Stimulated activated CD8-positive, alpha-beta memory T cell treated with anti-CD3 and anti-CD28 coated beads, Interleukin-12 subunit alpha, Interleukin-12 subunit beta, amount 100 ng/mL, for 24 hours (primary cell): ENCODE data around the gene CPTP.
A peak's percentile ranks its signal among the peaks of the same experiment; 100 is the strongest.

Experiments used
- DNase-seq: peaks from one replicate; pipeline ENCODE4 v3.0.0-alpha.2; 2020; ENCODE audit errors: extremely low read depth

CPTP gene

DNA sequence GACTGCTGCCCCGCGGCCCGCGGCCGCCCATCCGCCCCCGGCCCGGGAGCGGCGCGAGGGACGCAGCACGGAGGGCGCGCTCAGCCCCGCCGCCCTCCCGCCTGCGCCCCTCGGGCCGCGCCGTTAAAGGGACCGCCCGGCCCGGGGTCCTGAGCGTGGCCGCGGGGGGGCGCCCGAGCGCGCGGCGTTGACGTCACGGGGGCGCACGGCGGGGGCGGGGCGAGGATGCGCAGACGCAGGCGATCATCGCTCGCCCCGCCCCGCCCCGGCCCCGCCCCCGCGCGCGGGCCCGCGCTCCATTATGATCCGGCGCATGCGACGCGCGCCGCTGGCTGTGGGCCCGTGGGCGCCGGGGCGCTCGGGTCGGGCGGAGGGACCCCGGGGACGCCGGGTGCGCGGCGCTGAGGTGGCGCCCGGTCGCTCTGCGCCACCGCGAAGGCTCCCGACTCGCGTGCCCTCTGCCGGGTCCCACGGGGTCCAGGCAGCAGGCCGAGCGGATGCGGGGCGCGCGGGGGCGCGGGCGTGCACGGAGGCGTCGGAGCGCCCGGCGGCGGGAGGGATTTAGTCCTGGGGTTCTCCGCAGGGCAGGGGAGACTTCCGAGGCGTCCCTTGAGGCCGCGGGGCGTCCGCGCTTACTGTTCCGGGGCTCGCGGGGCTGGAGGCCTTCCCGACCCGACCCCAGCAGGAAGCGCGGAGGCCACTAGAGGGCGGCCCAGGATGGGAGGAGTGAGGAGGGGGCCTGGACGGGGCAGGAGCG lies 24.8 kb downstream of the CPTP start, which contains the start of gene DVL1:
Gene DVL1 (minus strand): TSS at position 163 of the 757 bp plus-strand sequence. CDS start 353 bp downstream, outside the sequence.
- peak; percentile 31 for DNase-seq

DNA sequence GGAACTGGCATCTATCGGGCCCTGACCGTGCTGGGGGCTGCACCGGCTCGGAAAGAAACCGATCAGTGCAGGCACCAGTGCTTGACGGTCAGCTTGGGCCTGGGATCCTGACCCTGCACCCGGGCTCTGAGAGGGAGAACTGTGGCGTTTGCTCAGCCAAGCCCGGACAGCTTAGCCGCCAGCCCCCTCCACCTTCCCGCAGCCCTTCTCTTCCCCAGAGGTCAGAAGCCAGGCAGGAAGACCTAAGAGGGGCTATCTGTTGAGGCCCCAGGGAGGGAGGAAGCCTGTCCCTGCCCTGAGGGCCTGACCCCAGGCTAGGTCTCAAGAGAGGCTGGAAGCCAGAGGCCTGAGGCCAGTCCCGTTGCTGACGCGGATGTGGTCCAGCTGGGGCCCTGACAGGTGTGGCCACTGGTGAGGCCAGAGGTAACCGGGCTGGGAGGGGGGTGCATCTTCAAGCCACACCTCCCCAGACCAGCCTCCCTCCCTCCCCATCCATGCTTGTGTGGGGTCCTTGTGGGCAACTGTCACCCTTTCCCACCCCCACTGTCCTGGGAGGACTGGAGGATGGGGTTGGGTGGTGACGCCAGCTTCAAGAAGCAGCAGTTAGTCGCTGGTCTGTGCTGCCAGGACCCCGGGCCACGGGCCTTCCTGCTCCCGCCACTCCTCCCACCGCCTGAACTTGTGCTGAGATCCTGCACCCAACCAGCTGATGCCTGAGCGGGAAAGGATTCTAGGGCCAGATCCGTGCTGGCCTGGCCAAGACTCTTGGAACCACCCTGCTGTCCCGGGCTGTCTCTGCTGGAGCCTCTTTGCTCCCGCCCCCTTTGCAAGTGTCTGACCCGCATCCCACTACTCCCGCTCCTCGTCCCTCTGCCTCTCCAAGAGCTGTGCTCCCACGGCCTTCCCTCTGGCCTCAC lies 27.2 kb downstream of the CPTP start:
- no peak for DNase-seq

DNA sequence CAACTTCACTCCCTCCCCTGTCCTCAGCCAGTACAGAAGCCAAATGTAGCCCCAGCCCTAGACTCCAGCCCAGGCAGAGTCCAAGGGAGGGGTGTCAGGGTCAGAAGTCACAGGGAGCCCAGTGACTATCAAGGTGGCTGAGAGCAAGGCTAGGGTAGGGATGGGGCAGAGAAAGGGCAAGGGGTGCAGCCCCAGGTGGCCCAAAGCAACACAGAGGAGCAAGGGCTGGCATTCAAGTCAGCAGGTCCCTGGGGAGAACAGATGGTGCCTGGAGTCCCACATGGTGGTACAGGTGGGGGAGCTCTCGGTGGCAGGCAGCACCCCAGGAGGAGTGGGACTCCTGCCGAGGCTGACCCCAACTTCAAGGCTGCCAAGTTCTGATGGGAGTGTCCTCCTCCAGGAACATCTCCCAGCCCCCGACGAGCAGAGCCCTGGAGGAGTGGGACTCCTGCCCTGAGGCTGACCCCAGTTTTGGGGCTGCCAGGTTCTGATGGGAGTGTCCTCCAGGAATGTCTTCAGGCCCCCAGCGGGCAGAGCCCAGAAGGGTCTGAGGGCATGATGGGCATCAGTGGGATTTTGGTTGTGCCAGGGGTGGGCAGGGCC lies 28.3 kb downstream of the CPTP start:
- no peak for DNase-seq

DNA sequence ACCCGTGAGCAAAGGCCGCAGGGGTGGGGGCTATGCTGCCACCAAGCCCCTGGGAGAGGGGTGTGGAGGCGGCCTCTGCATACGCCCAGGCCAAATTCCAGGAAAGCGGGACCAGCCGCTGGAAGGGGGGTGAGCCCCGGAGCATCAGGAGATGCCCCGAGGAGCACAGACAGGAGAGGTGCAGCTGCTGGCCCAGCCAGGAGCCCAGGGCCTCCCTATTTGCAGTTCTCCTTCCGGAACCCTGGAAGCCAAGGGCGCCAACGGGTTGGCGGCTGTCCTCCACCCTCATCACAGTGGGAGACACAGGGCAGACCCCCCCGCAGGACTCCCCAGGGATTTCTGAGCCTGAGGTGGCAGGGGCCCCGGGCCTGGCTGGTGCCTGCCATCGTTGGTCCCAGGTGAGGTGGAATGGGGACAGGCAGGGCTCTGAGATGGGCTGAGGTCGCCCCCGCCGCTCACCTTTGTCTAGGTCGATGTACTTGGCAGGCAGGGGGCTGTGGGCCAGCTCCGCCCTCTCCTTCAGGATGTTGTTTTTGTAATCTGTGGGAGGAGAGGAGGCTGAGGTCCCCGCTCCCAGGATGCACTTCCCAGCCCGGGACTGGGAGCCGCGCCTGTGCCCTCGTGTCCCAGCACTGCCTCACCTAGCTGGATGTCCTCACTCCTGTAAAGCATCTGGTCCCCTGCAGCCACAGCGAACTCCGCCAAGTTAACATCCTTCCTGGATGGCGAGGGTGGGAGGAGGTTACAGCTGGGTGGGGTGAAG lies 29.0 kb downstream of the CPTP start:
- DNase-seq = no peak

DNA sequence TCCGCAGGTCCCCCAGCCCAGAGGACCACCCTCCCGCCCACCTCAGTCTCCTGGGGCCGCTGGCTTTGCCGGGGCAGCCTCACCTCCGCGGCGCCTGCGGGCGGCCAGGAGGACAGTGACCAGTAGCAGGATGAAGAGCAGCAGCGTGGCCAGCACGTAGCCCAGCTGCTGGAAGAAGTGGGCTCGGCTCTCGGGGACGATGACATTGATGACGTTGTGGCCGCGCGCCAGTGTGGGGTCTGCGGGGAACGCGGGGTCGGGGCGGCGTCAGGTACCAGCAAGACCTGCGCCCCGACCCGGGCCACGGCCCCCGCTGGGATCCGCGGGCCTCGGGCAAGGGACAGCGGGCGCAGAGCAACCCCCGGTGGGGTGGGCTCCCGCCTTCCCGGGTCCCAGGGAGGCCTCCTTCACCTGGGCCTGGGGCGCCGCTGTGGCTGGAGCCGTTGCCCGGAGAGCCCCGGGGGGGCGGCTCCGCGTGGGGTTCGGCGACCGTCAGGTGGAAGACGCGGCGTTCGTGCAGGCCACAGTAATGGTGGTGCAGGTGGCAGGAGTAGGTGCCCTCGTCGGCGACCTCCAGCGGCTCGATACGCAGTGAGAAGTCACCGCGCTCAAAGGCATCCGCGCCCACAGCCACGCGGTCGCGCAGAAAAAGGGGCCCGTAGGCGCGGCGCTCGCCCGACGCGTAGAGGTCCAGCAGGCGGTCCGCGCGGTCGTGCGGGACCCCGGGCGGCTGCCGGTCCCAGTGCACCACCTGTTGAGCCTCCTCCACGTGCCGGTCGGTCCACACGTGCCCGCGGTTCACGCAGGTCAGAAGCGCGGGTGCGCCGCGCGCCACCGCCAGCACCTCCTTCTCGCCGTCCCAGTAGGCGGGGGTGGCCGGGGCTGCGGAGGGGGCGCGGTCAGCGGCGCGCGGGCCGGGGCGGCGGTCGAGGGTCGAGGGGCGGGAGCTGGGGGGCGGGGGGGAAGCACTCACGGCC lies 30.0 kb downstream of the CPTP start:
- DNase-seq = no peak

DNA sequence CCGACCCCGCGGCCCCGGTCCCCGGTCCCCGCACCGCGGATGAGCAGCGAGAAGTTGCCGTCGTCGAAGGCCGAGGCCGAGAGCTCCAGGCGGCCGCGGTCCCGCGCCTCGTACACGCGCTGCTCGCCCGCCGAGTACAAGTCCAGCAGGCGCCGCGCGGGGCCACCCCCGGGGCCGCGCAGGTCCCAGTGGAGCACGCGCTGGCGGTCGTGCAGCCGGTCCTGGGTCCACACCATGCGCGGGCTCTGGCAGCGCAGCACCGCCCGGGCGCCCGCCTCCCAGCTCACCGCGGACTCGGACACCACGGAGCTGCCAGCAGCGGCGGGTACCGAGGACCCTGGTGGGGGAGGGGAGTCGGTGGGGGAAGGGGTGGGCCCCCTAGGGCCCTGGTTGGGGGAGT lies 30.8 kb downstream of the CPTP start:
- no peak for DNase-seq

DNA sequence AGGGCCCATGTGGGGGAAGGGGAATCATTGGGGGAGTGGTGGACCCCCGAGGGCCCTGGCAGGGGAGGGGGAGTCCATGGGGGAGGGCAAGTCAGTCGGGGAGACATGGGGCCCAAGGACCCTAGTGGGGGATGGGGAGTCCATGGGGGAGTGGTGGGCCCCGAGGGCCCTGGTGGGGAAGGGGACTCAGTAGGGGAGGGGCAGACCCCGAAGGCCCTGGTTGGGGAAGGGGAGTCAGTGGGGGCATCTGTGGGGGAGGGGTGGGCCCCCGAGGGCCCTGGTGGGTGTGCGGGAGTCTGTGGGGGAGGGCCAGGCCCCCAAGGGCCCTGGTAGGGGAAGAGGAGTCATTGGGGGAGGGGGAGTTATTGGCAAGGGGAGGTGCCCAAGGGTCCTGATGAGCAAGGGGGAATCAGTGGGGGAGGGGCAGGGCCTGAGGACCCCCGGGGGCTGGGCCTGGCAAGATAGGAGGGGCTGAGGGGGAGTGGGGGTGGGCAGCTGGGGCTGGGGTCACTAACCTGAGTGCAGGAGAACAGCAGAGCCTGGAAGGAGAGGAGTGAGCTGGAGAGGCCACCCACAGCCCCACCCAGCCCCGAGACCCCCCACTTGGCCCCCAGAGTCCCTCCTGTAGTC lies 31.7 kb downstream of the CPTP start:
- DNase-seq = no peak

DNA sequence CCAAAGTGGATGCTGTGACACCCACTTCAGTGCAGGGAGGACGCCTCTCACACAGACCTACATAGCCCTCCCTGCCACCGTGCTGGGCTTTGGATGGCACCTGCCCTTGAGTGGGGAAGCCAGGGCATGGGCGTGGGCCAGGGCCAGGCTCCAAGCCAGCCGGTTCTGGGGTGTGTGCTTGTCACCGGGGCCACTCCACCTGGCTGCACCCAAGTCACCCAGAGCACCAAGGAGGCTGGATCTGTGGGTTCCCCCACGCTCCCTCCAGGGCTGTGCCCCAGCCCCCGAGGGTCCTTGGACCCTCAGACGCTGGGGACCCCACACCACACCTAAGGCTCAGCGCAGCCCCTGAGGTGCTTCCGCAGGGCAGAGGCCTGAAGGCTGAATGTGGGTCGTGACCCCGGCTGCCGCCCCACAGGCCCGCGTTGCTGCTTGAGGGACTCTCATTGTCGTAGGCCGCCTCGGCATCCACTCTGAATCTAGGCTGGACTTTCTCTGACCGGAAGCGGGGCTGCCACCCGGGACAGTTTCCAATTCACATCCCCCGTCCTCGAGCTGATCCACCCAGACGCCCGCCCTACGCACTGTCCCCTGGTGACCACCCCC lies 32.3 kb downstream of the CPTP start:
- no peak for DNase-seq

DNA sequence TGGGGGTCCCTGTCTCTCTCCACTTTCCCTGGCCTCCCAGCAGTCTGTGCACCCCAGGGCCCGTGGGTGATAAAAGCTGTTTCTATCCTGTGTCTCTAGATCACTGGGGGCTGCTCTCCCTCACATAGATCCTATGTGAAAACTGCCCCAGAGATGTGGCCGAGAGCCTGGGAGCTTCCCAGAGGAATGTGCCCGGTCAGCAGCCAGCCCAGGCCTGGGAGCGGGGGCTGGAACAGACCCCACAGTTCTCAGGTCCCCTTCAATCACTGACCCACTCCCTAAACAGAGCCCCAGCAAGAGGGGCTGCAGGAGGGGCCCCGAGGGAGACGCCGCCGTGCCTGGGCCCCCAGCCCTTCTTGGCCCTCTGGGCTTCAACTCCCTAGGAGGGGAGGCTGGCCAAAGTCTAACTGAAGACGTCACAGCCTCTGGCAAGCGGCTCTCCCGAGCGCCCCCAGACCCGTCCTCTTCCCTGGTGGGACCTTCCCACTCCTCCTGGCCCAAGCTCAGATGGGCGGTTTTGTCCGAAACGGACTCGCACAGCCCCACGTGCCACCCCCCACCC lies 33.4 kb downstream of the CPTP start:
- no peak for DNase-seq

DNA sequence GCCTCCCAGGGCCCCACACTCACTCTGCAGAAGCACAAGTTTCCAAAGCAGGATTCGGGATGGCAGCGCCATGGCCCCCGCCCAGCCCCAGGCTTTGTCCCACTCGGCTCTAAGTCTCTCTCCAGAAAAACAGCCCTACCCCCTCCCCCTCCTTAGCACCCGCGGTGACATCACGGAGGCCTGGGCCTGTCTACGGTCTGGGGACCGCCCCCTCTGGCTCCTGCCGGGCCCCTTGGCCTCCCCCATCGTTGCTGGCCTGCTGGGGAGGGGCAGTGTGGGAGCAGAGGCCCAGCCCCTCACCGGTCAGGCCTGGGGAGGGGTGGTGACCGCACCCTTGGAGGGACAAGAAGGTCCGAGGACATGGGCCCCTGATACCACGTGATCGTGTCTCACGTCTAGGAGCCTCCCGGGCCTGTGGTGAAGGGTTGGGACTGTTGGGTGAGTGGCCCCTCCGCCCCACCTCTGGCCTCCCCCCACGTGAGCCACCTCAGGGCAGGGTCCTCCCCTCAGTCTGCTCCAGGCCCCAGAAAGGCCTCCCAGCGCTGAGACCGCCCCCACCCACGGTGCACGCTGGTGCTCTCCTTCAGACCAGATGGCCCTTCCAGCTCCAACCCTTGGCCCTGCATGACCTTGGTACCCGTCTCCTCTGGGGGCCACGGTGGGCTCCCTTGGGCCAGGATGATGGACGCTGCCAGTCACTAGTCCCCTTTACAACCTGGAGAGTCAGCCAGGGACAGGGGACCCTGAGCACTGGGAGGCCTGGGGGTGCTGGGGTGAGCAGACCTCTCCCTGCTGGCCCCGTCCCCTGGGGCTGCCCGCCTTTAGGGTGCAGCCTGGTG lies 34.0 kb downstream of the CPTP start, which contains the start of gene MXRA8:
Gene MXRA8 (minus strand): TSS at position 123 of the 839 bp plus-strand sequence. CDS start 51 bp downstream, at position 72.
- no peak for DNase-seq

DNA sequence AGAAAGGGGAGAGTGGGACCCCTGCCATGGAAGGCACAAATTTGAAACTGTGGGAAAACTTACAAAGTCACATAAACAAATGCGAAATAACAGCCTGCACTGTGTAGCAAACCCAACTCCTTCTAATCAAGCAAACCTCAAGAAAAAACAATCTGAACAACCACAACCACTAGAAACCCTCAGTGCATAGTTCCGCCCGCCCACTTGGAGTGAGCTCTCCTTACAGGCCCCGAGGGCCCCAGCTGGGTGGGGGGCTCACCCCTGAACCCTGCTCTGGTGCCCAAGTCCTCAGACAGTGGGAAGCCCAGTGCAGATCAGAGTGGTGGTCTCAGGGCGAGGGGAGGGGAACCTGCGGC lies 34.7 kb downstream of the CPTP start:
- no peak for DNase-seq

DNA sequence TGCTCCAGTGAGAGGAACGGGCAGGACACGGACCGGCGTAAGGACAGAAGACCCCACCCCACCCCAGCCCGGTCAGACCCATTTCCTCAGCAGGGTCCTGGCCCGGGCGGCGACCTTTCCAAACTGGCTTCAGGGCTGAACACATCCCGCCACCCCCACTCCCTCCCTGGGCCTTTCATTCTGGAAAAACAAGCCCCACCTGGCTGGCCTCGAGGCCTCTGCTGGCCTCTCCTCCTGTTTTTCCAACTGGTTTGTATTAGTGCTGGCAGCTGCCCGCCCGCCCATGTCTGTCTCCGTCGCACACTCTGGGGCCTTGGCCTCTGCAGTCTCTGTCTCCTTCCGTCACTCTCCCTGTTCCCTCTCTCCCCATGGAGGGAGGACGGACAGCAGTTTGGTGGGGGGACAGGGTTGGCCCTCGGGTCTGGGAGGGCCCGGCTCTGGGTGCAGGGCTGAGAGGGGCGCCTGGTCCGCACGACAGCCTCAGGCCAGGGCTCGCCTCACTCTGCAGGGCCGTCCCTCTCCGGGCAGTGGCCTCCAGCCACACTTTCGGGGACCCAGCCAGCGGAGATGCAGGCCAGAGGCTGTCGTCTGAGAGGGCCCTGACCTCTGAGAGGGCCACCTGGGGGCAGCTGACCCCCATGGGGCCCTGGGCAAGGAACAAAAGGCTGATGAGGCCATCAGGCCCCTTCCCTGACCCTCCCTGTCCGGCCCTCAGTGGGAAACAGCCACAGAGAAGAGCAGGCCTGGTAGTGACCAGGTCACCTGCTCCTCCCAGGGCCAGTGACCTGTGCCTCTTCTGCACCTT lies 35.3 kb downstream of the CPTP start:
- DNase-seq = no peak

DNA sequence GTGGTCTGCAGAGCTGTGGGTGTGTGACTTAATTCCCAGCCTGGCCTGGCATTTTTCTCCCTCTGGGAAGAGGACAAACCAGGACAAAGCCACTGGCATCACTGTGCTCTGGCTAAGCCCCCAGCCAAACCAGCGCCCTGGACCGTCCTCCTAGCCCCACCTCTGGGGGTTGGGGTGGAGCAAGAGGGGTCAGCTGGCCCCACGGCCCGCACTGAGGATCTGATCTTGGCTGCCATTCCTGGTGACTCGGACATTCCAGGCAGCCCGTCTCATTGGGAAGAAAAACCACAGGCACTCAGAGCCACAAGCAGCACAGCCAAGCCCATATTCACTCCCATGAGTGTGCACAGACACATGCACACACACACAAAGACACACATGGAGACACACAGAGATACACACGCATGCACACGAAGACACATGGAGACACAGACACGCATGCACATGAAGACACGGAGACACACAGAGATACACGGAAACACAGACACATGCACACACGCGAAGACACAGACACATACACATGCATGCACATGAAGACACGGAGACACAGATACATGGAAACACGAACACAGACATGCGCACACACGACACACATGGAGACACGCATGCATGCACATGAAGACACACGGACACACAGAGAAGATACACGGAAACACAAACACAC lies 36.0 kb downstream of the CPTP start:
- DNase-seq = no peak

DNA sequence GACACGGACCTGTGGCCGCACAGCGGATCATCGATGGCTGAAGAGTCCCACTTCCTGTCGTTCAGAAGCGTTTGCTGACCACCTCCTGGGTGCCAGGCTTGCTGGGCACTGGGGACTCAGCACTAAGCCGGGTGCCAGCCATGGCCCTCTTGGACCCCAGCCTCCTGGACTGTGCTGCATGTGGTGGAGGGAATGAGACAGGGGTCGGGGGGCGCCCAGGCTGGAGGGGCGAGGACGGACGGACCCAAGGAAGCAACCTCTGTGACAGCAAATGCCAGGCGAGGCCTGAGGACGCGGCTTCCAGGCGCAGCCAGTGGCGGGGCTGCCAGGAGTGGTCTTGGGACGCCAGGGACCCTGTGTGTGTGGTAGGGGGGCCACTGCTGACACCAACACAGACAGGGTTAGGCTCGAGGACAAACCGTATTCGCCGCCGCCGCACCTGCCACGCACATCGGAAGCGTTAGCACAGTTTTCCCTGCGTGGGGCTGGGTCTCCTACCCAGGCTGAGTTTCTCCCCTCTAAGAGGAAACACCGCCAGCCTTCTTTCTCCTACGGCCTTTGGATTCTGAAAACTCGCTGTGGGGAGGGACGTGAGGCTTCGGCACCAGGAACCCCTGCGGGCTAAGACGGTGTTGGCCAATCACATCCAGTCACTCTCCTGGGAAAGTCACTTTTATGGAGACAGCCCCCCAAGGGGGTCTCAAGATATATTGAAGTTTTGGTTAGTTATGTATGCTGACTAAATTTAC lies 36.8 kb downstream of the CPTP start:
- DNase-seq = no peak

DNA sequence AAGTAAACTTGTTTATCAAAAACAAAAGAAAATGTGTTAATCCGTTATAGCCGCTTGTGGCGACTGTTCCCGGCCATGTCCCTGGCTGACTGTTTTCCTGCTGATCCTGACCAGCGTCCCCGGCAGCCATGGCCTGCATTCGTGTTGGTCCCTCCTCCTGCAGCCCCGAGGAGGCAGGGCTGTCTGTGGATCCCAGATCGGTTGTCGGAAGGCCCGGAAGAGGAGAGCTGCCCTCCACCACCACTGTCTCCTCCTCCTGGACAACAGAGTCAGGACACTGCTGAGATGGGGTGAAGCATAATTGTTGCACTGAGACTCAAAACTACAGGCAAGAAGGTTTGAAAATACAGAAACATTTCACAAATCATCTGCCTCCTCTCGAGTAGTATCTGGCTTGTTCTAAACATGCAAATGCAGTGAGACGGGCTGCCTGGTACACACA lies 37.4 kb downstream of the CPTP start:
- DNase-seq = no peak

DNA sequence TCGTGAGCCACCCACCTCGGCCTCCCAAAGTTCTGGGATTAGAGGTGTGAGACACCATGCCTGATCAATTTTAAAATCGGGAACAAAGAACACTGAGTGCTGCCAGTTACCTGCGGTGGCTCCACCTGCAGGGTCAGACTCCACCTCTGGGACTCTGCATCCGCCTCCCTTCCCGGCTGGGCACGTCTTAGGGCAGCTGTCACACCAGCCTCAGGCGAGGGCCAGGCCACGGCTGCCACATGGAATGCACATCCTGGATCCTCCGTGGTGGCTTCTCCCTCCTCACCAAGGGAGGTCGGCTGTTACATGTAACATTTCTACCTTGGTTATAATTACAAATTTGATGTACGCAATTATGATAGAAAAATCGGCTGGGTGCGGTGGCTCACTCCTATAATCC lies 39.7 kb downstream of the CPTP start:
- no peak for DNase-seq
